GM18511 (cell line): Measurements from ENCODE around the gene NELL1.

ENCODE experiments used
- ATAC-seq: cut with Tn5 transposase; IDR thresholded peaks from one replicate; pipeline ENCODE4 v1.9.1; 2021; ENCODE audit warnings: mild to moderate bottlenecking, moderate library complexity; ENCODE audit not compliant: unreplicated experiment

NELL1 gene

GRCh38 chr11:21405422-21405821, 736.0 kb downstream of the NELL1 start:
- no peak for ATAC-seq

DNA sequence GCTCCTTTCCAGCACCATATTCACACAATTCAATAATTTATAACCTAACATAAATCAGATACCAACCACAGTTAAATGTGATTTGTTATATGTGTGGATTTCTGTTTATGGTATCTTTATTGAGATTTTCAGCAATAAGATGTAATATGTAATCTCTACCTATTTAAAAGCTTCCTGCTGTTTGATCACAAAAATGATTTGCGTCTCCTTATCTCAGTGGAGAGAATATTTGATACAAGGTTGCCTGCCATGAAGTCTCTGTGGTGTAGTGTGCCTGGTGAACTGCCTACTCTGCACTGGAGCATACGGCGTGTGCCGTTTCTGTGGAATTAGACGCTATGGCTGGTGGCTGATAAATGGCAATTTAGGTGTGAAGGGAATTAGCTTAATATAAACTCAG, 741.1 kb downstream of the NELL1 start:
- ATAC-seq: no peak

DNA sequence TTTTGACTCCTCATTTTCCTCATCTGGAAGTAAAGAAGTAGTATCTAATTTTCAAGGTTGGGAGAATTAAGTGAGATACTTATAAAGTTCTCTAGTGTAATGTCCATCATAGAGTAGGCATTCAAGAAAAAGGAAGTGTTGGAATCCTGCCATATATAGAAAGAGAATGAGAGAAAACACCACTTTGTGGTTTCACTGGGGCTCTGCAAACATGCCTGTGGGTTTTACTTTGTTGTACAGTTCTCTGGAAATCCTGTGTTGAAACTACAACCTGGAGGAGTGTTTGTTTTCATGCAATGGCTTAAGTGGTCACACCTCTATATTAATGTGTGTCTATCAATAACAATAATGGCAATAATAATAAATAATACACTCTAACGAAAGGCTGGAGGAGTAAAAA, 741.7 kb downstream of the NELL1 start:
- no peak for ATAC-seq

- ATAC-seq: no peak
Measured at GRCh38 chr11:21411597-21411996, 742.2 kb downstream of the NELL1 start.

DNA sequence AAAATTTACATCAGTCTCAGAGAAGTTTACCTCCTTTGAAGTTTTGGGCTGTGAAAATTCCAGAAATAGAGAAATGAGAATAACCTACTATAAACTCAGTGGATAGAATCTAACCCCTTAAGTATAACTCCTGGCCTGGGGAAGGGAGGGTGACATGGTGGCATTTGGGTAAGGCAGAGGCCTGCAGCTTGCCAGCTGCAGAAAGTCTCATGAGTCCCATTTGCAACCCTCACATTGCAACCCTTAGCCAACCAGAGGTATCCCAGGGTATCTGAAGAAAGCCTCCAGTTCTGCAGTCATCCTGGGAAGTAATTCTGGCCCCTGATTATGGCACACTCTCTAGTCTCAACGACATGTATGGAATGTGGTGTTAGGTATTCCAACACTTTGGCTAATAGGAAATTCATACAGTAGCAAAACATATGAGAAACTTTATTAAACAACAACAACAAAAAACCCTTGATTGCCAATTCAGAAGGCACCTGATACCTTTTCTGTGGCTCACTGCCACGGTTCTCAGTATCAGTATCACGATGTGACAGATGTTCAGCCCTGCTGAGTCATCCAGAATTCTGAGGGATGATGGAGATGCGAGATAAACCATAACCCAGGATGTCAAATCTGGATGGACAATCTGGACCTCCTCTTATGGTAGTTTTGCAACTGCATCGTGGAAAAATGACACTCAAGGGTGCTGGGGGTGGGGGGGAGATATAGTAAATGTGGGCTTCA, 743.4 kb downstream of the NELL1 start:
- no peak for ATAC-seq

GRCh38 chr11:21414953-21415352, 745.6 kb downstream of the NELL1 start:
- no peak for ATAC-seq

GRCh38 chr11:21415606-21416005, 746.2 kb downstream of the NELL1 start:
- ATAC-seq: no peak

DNA sequence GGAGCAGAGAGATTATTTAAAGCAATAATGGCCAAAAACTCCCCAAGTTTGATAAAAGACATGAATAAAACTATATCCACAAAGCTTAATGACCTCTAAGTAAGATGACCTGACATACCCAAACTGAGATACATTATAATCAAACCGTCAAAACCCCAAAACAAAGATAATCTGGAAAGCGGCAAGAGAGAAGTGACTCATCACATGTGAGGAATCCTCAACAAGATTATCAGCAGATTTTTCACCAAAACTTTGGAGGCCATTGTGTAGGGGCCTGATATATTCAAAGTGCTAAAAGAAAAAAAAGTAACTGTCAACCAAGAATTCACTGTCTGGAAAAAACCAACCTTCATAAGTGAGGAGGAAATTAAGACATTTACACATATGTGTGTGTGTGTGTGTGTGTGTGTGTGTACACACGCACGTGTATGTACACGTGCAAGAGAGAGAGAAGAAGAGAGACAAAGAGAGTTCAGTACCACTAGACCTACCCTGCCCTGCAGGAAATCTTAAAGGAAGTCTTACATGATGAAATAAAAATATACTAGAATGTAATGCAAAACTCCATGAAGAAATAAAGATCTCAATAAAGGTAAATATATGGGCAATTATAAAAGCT, 752.4 kb downstream of the NELL1 start:
- ATAC-seq: no peak

DNA sequence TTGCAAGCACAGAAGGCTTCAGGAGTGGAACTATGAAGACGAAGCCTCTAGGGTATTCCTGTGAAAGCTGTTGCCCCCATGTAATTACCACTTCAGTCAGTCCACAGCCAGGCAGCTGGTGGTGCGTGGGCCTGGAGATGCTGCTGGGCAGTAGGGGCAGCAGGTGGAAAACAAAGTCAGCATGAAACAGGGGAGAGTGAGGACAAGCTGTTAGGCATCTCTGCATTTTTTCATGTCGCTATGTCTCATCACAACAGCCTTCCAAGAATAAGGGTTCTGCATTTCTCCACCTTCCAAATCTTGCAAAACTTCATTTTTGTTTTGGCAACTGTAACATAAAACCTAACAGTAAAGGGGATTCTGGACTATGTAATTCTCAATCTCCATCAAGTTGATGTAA, 757.5 kb downstream of the NELL1 start:
- no peak for ATAC-seq

DNA sequence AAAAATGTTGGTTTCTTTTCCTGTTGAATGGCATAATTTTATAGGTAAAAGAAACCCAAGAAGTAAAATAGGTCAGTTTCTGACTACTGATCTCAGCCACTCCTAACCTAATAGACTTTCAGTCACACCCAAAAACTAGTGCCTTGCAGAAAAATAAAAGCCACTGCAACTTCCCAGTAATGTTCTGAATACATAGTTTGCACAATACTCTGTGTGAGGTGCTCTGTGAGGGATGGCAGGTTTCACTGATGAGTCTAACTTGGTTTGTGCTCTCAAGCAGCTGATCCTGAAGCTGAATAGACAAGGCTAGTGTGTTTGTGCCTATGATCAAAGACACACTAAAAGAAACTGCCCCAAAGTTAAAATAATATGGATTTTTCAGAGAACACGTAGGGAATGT, 758.3 kb downstream of the NELL1 start:
- ATAC-seq: no peak

- no peak for ATAC-seq
Measured at GRCh38 chr11:21428796-21429195, 759.4 kb downstream of the NELL1 start.

DNA sequence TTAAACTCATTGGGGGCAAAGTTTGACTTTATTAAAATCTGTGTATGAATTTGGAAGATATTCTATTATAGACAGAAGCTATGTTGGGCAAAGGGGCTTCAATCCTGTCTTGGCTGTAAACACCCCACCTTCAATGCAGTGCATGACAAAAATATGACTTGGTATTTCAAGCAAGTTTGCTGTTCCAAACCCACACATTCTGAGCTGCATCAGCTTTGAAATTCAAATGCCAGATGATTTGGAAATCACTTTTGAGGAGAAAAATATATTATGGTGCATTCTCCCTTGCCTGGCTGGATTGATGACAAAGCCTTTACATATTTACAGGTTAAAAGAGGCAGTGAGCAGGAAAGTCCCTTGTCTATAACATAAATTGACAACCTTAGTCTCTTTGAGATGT, 760.0 kb downstream of the NELL1 start:
- no peak for ATAC-seq

GRCh38 chr11:21430537-21430936, 761.2 kb downstream of the NELL1 start:
- no peak for ATAC-seq

- peak; percentile 84 for ATAC-seq
Measured at GRCh38 chr11:21446939-21447590, 777.7 kb downstream of the NELL1 start.

DNA sequence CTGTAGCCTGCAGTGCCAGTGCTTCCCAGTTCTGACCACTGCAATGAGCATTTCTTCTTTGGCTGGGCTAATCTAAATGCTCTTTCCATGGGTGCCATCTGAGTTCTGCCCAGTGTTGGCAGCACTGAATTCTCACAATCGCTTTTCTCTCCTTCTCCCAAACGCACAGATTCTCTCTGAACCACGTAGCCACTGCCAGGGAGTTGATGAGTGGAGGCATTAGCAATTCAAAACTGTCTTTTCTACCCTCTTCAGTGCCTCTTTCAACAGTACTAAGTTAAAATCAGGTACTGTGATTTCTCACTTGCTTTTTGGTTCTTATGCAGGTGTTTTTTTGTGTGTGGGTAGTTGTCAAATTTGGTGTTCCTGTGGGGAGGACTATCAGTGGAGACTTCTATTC, 778.5 kb downstream of the NELL1 start:
- no peak for ATAC-seq

DNA sequence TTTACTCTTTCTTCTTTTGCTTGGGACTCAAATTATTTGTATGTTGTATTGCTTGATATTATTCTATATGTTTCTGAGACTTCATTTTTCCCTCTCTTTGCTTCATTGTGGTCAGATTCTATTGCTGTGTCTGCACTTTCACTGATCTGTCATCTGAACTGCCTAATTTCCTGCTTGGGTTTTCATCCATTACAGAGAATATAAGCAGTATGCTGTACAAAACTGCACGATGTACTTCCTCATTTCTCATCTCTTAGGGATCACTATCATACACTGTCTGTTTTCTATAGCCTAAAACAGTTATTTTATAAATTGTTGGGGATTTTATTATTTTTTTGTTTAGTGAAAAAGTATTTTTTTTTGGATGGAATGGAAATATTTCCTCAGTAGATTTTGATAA, 786.8 kb downstream of the NELL1 start:
- no peak for ATAC-seq

DNA sequence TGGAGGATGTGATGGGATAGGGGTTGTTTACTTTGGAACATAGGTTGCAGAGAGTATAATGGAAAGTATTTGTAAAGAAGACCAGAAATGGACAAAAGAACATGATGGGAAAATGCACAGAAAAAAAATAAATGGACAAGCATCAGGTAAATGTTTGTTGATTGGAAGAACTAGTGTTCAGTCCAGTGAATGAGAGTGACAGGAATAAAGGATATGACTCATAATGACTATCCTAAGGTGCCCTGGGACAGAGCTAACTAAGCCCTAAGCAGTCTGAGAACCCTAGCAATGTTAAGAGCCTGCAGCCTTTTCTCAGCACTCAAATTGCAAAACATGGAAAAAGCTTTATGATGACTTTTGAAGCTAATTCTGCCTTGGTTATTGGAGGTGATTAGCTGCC, 790.7 kb downstream of the NELL1 start:
- ATAC-seq: no peak

GRCh38 chr11:21461701-21462100, 792.3 kb downstream of the NELL1 start:
- ATAC-seq: no peak

DNA sequence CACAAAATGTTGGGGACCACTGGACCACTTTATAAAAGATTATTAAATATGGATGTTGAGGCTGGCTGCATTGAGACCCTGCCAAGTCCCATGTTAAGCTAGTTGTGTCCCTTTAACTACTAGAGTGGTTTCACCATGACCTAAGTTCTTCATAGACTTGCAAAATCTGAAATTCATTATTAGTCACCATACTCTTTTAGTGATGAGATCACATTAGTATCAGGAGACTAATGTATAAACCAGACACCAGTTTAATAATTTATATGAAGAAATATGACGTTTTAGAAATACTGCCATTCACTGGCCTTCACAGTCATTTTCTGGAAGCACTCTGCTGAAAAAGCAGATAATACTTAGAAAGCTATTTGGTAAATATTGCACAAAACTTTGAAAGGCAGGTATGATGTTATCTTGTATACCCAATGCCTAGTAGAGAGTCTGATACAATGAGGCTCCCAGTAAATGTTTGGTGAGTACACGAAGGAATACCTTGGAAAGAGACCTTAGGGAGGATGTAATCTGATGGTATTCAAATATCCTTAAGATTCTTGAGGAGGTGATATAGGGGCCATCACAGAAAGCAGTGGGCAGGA, 795.3 kb downstream of the NELL1 start:
- peak; percentile 70 for ATAC-seq

- ATAC-seq: peak; percentile 58
Measured at GRCh38 chr11:21465203-21465602, 795.8 kb downstream of the NELL1 start.

DNA sequence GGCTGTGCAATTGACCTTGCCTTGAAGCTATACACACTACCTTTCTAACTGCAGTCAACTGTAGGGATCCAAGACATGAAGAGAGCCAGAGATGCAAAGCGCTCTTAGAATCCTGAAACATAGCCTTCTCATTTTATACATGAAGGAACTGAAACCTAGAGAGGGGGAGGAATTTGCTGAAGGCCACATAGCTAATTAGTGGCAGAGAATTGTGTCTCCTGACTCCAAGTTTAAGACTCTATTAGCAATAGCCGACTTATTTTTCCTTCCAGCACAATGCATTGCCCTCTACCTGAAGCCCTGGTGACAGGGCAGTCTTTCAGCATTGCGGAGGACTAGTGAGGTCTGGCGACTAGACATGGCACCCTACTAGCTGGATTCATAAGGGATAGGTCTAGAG, 796.5 kb downstream of the NELL1 start:
- no peak for ATAC-seq

GRCh38 chr11:21470521-21470920, 801.1 kb downstream of the NELL1 start:
- no peak for ATAC-seq
